ENCODE measurements around the gene CKAP4.

The CKAP4 gene

DNA sequence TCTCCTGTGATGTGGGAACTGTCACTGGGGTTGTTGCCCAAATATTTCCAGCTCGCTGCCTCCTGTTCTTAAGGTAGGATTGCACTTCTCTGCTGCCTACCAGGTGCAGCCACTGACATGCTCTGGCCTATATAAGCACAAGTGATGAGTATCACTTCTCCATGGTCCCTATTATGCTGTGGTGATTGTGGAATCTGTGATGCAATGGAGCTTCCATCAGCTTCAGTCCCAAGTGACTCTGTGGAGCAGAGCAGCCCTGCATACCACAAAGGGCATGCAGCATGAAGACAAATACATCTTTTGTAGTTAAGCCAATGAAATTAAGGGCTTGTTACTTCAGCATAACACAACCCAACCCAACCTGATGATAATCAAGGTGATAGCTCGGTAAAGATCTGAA is 43.5 kb downstream of the CKAP4 start:
- DNase-seq (ENCODE audit: low read depth, low spot score), result no peak

DNA sequence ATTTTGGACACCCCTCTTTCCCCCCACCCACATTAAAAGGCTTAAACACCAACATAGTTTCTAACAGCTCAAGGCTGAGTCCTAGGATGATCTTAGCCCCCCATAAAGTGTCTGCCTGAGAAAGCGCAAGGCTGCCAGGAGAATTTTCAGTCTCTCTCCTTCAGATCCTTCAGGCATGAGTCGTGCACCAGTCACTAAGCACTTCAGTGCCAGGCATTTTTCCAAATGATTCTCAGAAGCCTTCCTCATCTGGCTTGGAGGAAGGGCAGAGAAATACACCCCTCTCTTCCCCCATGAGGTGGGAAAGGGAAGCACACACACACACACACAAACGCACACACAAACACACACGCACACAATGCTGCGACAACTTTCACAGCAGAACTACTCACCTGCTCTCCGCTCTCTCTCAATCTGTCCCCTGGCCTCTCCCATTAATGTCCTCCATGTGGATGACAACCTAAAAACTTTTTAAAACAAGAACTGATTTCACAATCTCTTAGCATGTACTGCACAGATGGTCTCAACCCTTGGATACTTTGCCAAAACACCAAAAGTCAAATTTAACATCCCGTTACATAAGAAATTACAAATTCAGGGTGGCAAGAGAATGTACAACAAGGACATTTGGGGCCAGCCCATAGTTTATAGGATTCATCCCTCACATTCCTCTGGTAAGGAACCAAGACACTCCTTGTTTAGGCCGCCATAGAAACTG is 49.8 kb downstream of the CKAP4 start:
- no peak for DNase-seq (ENCODE audit: low read depth, low spot score)

DNA sequence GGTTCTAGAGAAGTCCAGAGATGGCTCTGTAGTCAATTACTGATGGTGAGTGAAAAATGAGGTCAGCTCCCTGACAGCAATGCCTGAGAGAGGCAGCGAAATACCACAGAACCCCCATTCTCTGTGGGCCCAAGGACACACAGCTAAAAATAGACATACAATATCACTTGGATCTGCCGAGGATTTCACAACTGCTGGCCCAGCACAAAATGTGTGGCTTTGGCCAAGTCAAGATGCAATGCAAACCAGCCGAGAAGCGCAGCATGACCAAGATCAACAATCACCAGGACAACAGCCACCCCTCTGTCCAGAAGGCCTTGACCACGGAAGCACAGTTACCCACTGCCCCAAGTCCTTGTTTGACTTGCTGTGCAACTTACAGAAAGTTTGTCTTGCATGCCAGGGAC is 52.2 kb downstream of the CKAP4 start:
- no peak for DNase-seq (ENCODE audit: low read depth, low spot score)

DNA sequence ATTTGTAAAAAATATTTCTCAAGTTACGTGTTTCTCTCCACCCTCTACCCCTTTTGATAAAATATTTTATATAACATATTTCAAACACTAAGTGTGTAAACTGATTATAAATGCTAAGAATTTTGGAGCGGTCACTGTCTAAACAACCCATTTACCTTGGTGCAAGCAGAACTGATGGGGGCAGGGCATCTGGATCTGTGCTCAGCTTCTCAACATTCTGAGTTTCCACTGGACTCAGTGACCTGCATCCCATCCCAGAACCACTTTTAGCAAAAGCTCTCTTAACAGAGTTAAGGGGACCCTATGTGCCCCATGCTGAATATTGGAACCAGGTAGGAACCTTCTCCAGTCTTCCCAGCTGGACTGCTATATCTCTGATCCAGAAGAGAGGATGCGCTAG is 53.5 kb downstream of the CKAP4 start:
- DNase-seq (ENCODE audit: low read depth, low spot score), result no peak

DNA sequence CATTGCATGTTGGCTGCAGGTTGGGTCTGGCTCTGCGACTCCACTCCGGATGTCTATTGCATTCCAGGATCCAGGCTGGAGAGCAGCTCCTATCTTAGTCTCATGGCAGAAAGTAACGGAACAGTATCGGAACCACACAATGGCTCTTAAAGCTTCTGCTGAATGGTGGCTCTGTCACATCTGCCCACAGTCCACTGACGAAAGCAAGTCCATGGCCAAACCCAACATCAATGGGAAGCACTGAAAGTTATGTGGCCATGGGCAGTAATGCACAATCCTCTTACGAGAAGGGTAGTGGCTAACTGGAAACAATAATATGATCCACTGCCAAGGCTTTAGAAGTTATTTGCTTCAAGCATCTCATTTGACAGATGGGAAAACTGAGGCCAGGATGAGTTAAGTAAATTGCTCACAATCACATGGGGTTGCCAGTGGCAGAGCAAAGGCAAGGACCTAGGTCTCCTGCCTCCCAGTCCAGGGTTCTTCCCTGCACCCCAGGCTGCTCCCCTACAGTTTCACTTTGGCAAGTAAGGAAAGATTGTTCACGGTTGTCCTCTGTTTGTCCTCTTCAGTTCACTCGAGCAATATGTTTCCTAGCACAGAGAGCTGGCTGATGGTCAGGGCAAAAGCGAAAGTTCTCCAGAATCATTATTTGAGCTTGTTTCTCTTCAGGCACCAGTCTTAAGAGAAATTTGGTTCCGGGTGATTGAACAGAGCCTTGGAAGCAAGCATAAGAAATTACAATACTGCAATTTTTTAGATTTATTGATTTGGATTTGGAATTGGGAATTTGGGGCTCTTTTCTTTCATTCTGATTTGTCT is 54.2 kb downstream of the CKAP4 start:
- DNase-seq (ENCODE audit: low read depth, low spot score), result no peak

DNA sequence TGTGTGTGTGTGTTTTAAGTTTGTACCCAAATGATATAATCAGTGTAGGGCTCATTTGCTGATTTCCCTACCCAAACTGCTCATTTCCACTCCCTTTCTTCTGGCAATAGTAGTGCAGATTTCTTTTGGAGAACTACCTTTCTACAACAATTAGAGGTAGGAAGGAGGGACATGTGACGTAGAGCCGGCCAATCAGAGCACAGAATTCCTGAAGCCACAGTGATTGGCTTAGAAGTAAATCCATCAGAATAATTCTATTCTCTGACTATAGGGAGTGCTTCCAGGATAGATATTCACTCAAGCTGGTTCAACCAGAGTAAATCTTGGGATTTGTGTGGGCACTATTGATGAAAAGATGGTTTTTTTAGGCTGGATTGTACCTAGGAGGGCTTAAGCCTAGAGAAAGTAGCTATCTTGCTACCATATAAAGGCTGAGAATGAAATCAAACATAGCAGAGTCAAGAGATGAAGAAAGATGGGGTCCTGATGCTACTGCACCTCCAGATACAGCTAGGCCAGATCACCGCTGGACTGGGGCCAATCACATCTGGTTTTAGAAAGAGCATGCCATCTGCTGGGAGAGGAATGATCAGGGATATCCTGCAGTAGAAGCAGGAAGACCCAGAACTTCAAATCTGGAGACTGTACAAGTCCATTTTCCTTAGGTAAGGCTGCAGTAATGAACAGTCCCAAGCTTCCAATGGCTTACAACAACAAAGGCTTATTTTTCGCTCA is 55.0 kb downstream of the CKAP4 start:
- DNase-seq (ENCODE audit: low read depth, low spot score), result no peak

DNA sequence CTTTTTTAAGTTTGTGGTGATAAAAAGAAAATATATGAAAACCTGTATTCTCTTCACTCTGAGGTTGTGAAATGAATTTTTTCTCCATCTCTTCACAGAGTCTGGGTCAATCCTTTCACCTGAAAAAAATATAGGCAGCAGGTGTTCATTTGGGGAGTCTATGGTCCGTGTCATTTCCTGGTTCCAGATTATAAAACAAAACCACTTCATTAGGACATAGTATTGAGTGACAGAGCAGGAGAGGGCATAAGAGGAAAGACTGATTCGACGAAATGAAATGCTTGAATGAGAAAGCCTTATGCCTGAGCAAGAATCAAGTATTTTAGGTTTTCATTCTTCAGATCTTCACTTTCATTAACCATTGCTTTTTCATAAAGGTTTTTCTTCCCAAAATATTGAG is 57.2 kb downstream of the CKAP4 start:
- no peak for DNase-seq (ENCODE audit: low read depth, low spot score)

DNA sequence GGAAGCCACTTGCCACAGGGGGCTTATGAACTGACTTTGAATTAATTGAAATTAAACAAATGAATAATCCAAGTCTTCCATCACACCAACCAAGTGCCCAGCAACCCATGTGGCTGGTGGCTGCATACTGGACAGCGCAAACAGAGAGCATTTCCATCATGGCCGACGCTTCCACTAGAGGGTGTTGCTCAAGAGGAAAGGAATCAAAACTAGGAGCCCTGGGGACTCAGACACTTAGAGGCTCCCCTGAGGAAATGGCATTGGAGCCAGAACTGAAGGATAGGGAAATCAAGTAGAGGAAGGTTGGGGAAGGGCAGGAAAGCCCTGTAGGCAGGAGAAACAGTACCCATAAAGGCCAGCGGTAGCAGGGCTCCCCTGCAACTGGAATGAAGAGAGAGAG is 58.5 kb downstream of the CKAP4 start:
- DNase-seq (ENCODE audit: low read depth, low spot score), result no peak

DNA sequence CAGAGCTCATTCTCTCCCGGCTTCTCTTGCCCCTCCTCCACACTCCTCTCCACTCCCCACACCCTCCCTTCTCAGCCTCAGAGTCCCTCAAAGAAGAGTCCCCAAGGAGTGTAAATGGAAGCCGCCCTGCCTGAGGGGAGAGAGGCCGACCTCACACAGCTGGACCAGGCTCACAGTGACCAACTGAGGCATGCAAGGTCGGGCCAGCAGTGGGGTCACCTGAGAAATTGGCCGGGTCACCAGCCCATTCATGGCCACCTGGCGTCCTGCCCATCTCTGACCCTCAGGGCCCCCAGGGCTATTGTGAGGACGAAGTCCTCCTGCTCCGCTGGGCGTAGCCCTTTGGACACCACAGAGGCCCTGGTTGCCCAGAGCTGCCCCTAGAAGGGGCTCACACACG is 59.6 kb downstream of the CKAP4 start:
- DNase-seq (ENCODE audit: low read depth, low spot score), result no peak

Measured in brain pericyte (primary cell).